GM23338 (cell line): ENCODE results near the gene OR52D1. TPM values are rescaled to one million over a fixed set of nuclear protein-coding genes. Genes with fewer than 3 reads are reported as not detected.

Experiments used
- ATAC-seq: fragments of 200-7000 bp; cut with Tn5 transposase; 3 replicates; pipeline ENCODE4 v1.9.1; 2020
- DNase-seq: peaks from one replicate; pipeline ENCODE4 v3.0.0-alpha.2; 2015; ENCODE audit warnings: low spot score
- H2AFZ ChIP-seq: fragments of 200-600 bp; sonication (generic); 2 replicates; pipeline ENCODE4 v1.8.0; 2016; ENCODE audit warnings: antibody characterized with exemption, mild to moderate bottlenecking, moderate library complexity
- H3F3A ChIP-seq: fragments of 200-600 bp; sonication (generic); replicated peaks from 2 replicates; pipeline ENCODE4 v1.8.0; 2017; ENCODE audit warnings: antibody characterized with exemption, mixed run types, low read depth
- H3K27ac ChIP-seq: fragments of 200-600 bp; sonication (generic); 2 replicates; pipeline ENCODE4 v1.6.1; 2016; ENCODE audit warnings: low read depth
- H3K27me3 ChIP-seq: fragments of 200-600 bp; sonication (generic); 2 replicates; pipeline ENCODE4 v1.8.0; 2016; ENCODE audit warnings: mild to moderate bottlenecking, mixed run types, moderate library complexity; ENCODE audit not compliant: insufficient read depth
- H3K36me3 ChIP-seq: fragments of 200-600 bp; sonication (generic); 2 replicates; pipeline ENCODE4 v1.8.0; 2016; ENCODE audit warnings: mild to moderate bottlenecking; ENCODE audit not compliant: insufficient read depth
- H3K4me1 ChIP-seq: fragments of 200-600 bp; sonication (generic); 2 replicates; pipeline ENCODE4 v1.8.0; 2016; ENCODE audit warnings: mild to moderate bottlenecking, moderate library complexity; ENCODE audit not compliant: insufficient read depth
- H3K4me2 ChIP-seq: fragments of 200-600 bp; sonication (generic); 2 replicates; pipeline ENCODE4 v1.7.1; 2017; ENCODE audit warnings: mixed run types
- H3K4me3 ChIP-seq: fragments of 200-600 bp; sonication (generic); 2 replicates; pipeline ENCODE4 v1.6.1; 2016; ENCODE audit warnings: mixed run types
- H3K79me2 ChIP-seq: fragments of 200-600 bp; sonication (generic); replicated peaks from 2 replicates; pipeline ENCODE4 v1.8.0; 2017; ENCODE audit warnings: mild to moderate bottlenecking; ENCODE audit not compliant: insufficient read depth
- H3K9me2 ChIP-seq: fragments of 200-600 bp; sonication (generic); 2 replicates; pipeline ENCODE4 v1.8.0; 2017; ENCODE audit not compliant: insufficient read depth
- H4K20me1 ChIP-seq: fragments of 200-600 bp; sonication (generic); replicated peaks from 2 replicates; pipeline ENCODE4 v1.8.0; 2017; ENCODE audit warnings: mild to moderate bottlenecking; ENCODE audit not compliant: insufficient read depth
- H3K27ac Mint-ChIP-seq: 2 replicates; pipeline ENCODE4 v1.8.0; 2020; ENCODE audit warnings: inconsistent platforms, mild to moderate bottlenecking, moderate library complexity, mixed read lengths
- H3K27me3 Mint-ChIP-seq: 3 replicates; pipeline ENCODE4 v1.8.0; 2022; ENCODE audit warnings: low read depth, mild to moderate bottlenecking, moderate library complexity, mixed read lengths, inconsistent platforms; ENCODE audit not compliant: insufficient read depth, poor library complexity
- H3K36me3 Mint-ChIP-seq: 3 replicates; pipeline ENCODE4 v1.8.0; 2021; ENCODE audit warnings: low read depth, mild to moderate bottlenecking, inconsistent platforms, moderate library complexity, mixed read lengths
- H3K4me1 Mint-ChIP-seq: 3 replicates; pipeline ENCODE4 v1.8.0; 2020; ENCODE audit warnings: mild to moderate bottlenecking, inconsistent platforms, mixed read lengths
- H3K4me3 Mint-ChIP-seq: 3 replicates; pipeline ENCODE4 v1.8.0; 2021; ENCODE audit warnings: moderate library complexity, mild to moderate bottlenecking, inconsistent platforms, mixed read lengths
- H3K9me3 Mint-ChIP-seq: 3 replicates; pipeline ENCODE4 v1.8.0; 2020; ENCODE audit warnings: moderate library complexity, mild to moderate bottlenecking, inconsistent platforms, mixed read lengths
- CREB1 ChIP-seq: fragments of 250-450 bp; sonication (Bioruptor Pico); IDR thresholded peaks from 2 replicates; pipeline ENCODE4 v1.5.0; 2020; ENCODE audit warnings: low read depth, mild to moderate bottlenecking, moderate library complexity
- EZH2 ChIP-seq: fragments of 200-600 bp; sonication (generic); IDR thresholded peaks from one replicate; pipeline ENCODE4 v1.8.0; 2017; ENCODE audit warnings: antibody characterized with exemption, mild to moderate bottlenecking, low read depth; ENCODE audit not compliant: unreplicated experiment
- JUNB ChIP-seq: IDR thresholded peaks from one replicate; pipeline ENCODE4 v1.6.1; 2016; ENCODE audit warnings: antibody characterized with exemption; ENCODE audit not compliant: unreplicated experiment
- POLR2AphosphoS5 ChIP-seq: IDR thresholded peaks from 2 replicates; pipeline ENCODE4 v1.6.1; 2016; ENCODE audit warnings: antibody characterized with exemption, low read depth
- STAT1 ChIP-seq: IDR thresholded peaks from one replicate; pipeline ENCODE4 v1.6.1; 2016; ENCODE audit warnings: antibody characterized with exemption; ENCODE audit not compliant: unreplicated experiment
- ZNF114 ChIP-seq: fragments of 250-450 bp; sonication (Bioruptor Pico); IDR thresholded peaks from 2 replicates; pipeline ENCODE4 v1.5.0; 2020; ENCODE audit warnings: mild to moderate bottlenecking, moderate library complexity
- ZNF331 ChIP-seq: fragments of 250-450 bp; sonication (Bioruptor Pico); IDR thresholded peaks from 2 replicates; pipeline ENCODE4 v1.5.0; 2020; ENCODE audit warnings: low read depth, mild to moderate bottlenecking, moderate library complexity
- polyA plus RNA-seq: library from polyadenylated mRNA; unstranded; fragments of >200 nt; fragmentation: Nextera tagmentation; extraction: Ambion mirVana; gene quantifications from 2 replicates; pipeline ENCODE4 v1.2.1, GENCODE V29; 2016
- total RNA-seq: library from RNA; depleted of rRNA; stranded (reverse); fragments of >200 nt; shearing (Covaris generic); gene quantifications from 2 replicates; pipeline ENCODE4 v1.2.3, GENCODE V29; 2014
- TF ChIP-seq, protein P1 (sequence below), 2 experiments: fragments of 200-600 bp in 1 of 2; sonication (generic) in 1 of 2; conservative IDR thresholded peaks; 2 replicates each; pipeline versions ENCODE4 v1.5.1 to v1.6.1; 2016 to 2017; ENCODE audit warnings: antibody characterized with exemption in 2 of 2, low read depth in 2 of 2, mild to moderate bottlenecking in 2 of 2, moderate library complexity in 1 of 2
- TF ChIP-seq, protein P2 (sequence below): IDR thresholded peaks from 2 replicates; pipeline ENCODE4 v1.6.1; 2016; ENCODE audit warnings: antibody characterized with exemption

The OR52D1 gene
- total and polyA plus RNA-seq, 2 experiments from 2014 or later = not detected

DNA sequence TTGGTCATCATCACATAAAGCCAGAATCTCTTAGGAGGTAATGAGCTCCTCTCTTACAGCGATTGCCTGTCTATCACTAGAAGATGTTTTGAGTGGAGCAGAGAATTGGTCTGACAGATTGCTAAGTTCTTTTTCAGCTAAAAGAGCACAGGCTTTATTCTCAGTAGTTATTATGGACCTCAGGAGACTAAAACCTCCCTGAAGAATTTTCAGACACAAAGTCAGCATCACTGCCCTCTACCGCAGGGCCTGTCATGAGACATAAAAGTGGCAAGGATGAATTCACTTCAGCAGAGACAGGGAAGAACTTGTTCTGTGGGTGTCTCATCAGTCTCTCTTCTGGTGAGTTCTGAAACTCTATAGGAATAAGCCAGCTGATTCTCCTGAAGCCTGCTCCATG is 39.5 kb upstream of the OR52D1 start, which contains the start of gene OR51I2:
OR51I2 (plus strand) TSS at position 301 of the 400 bp plus-strand sequence. CDS start 4,166 bp downstream, outside the sequence.
- Mint-ChIP-seq H3K36me3 (no peaks in the 10 kb centered on the region), H3K27me3 (no peaks in the 10 kb centered on the region), H3K4me1 (peaks cover 18% of the 10 kb centered on the region; the same call in 2 of the 3 replicates), H3K27ac (no peak within 1 kb of the TSS), H3K9me3 (no peaks in the 10 kb centered on the region), H3K4me3 (no peak within 1 kb of the TSS)
- no peaks in the 10 kb centered on the region for H3K27me3 ChIP-seq
- H3K4me2 ChIP-seq = no peak within 1 kb of the TSS
- TF ChIP-seq STAT1 = no peak
- TF ChIP-seq ZNF331 = no peak
- H3F3A ChIP-seq = no peaks in the 10 kb centered on the region
- no peaks in the 10 kb centered on the region for H4K20me1 ChIP-seq
- DNase-seq = no peak
- H2AFZ ChIP-seq = no peak within 1 kb of the TSS
- H3K27ac ChIP-seq = no peak within 1 kb of the TSS
- no peaks in the 10 kb centered on the region for H3K36me3 ChIP-seq
- ATAC-seq = no peak
- H3K9me2 ChIP-seq = peaks cover 3% of the 10 kb centered on the region; the same call in 1 of the 2 replicates
- H3K4me1 ChIP-seq = peaks cover 6% of the 10 kb centered on the region
- H3K79me2 ChIP-seq = no peaks in the 10 kb centered on the region
- no peak within 1 kb of the TSS for H3K4me3 ChIP-seq

DNA sequence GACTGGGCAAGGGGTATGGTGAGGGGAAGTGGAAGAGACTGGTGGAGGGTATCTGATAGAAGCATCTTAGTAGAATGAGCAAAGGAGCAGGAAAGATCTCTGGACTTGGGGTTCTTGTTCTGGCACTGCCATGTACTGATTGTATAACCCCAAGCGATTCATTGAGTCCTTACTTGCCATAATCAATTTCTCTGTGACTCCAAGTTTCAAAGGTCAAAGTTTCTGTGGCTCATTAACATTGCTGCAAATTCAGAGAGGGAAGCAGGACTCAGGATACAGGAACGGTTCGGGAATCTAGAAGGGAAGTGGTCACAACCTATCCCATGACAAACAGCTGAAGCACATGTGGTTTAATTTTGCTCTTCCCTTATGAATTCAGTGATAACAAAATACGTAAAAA is 39.1 kb upstream of the OR52D1 start:
- Histone ChIP-seq H3K4me3 (no peak overlapping the region), H3K27me3 (no peaks in the 10 kb centered on the region), H3K4me1 (peaks cover 6% of the 10 kb centered on the region), H2AFZ (no peak overlapping the region), H3K36me3 (no peaks in the 10 kb centered on the region), H3K27ac (no peak overlapping the region), H3F3A (no peaks in the 10 kb centered on the region), H3K4me2 (no peak overlapping the region), H4K20me1 (no peaks in the 10 kb centered on the region), H3K79me2 (no peaks in the 10 kb centered on the region), H3K9me2 (peaks cover 3% of the 10 kb centered on the region; the same call in 1 of the 2 replicates)
- H3K4me1 Mint-ChIP-seq = peaks cover 18% of the 10 kb centered on the region; the same call in 2 of the 3 replicates
- H3K36me3 Mint-ChIP-seq = no peaks in the 10 kb centered on the region
- H3K27ac Mint-ChIP-seq = no peak overlapping the region
- H3K9me3 Mint-ChIP-seq = no peaks in the 10 kb centered on the region
- no peaks in the 10 kb centered on the region for H3K27me3 Mint-ChIP-seq
- ATAC-seq (no peak), DNase-seq (no peak)
- TF ChIP-seq POLR2AphosphoS5 (no peak), JUNB (no peak), CREB1 (CRISPR knock-in tag) (no peak), ZNF114 (CRISPR knock-in tag) (no peak), ZNF331 (no peak), STAT1 (no peak), EZH2 (no peak)
- TF ChIP-seq, protein P1, sequence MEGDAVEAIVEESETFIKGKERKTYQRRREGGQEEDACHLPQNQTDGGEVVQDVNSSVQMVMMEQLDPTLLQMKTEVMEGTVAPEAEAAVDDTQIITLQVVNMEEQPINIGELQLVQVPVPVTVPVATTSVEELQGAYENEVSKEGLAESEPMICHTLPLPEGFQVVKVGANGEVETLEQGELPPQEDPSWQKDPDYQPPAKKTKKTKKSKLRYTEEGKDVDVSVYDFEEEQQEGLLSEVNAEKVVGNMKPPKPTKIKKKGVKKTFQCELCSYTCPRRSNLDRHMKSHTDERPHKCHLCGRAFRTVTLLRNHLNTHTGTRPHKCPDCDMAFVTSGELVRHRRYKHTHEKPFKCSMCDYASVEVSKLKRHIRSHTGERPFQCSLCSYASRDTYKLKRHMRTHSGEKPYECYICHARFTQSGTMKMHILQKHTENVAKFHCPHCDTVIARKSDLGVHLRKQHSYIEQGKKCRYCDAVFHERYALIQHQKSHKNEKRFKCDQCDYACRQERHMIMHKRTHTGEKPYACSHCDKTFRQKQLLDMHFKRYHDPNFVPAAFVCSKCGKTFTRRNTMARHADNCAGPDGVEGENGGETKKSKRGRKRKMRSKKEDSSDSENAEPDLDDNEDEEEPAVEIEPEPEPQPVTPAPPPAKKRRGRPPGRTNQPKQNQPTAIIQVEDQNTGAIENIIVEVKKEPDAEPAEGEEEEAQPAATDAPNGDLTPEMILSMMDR (conservative IDR thresholded peaks at IDR 0.05; ENCODE audit: low read depth in 2 of 2) = no peak
- TF ChIP-seq, protein P2, sequence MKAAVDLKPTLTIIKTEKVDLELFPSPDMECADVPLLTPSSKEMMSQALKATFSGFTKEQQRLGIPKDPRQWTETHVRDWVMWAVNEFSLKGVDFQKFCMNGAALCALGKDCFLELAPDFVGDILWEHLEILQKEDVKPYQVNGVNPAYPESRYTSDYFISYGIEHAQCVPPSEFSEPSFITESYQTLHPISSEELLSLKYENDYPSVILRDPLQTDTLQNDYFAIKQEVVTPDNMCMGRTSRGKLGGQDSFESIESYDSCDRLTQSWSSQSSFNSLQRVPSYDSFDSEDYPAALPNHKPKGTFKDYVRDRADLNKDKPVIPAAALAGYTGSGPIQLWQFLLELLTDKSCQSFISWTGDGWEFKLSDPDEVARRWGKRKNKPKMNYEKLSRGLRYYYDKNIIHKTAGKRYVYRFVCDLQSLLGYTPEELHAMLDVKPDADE = no peak
- no peak overlapping the region for H3K4me3 Mint-ChIP-seq
